GM21717 (cell line): Measurements from ENCODE around the gene SYT2.
A peak's percentile ranks its signal among the peaks of the same experiment; 100 is the strongest.
"Not testable (repeated sequence)": the region's sequence is repeated elsewhere in the genome, so short reads cannot be mapped to it uniquely, and the experiment has no call there.

Experiments
- ATAC-seq: cut with Tn5 transposase; IDR thresholded peaks from one replicate; pipeline ENCODE4 v1.9.1; 2021; ENCODE audit warnings: mild to moderate bottlenecking, moderate library complexity; ENCODE audit not compliant: unreplicated experiment

The SYT2 gene

DNA sequence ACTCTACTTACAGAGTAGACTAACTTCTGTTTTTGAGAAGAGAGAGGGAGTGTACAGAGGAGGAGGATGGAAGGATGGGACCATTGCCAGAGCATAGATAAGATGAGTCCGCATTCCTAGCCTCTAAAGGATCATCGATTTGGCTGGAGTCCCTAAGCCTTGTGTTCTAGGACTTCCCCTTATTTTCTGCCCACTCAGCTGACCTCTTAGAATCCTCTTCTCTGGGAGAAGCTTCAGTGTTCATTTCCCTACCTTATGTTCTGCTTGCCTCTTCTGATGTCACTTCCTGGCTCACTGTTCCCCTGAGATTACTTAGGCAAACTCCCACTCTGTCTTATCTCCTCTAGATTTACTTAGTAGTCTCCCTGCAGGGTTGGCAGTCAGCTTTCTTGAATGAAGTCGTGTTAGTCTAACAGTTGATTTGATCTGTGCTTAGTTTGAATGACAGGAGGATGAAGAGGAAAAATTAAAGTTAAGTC, 156.7 kb downstream of the SYT2 start:
- no peak for ATAC-seq

DNA sequence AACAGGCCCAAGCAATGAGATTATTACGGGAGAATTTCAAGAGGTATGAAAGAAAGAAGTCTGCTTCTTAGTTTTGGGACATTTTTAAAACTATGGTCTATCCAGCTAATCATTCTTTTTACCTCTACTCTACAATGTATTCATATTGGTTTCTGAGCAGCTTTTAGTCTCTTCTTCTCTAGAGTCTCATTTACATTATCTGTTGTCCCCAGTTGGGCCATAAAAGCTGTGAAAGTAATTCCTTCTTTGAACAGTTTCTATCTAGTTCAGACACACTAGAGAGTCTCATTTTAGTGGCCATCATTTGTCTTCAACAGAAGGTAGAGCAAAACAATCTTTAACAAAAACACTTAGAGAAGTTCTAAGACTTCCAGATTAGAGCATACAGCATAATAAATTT, 157.2 kb downstream of the SYT2 start:
- not testable (repeated sequence) for ATAC-seq

DNA sequence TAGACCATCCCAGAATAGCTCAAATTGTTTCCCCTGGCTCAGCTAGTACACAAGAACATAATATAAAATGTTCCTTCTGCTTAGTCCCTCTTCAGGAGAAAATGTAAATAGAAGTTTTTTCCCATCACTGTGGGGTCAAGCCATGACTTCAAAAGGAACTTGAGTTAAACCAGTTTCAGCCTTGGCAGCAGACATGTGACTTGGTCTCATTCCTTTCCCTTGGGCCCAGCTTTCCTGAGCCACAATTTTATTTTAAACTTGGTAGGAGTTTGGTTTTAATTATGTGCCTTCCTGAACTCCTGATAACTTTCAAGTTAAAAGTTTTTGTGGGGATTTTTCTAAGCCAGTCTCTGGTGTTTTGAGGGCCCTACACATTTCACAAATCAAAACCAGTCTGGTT, 157.6 kb downstream of the SYT2 start:
- not testable (repeated sequence) for ATAC-seq

DNA sequence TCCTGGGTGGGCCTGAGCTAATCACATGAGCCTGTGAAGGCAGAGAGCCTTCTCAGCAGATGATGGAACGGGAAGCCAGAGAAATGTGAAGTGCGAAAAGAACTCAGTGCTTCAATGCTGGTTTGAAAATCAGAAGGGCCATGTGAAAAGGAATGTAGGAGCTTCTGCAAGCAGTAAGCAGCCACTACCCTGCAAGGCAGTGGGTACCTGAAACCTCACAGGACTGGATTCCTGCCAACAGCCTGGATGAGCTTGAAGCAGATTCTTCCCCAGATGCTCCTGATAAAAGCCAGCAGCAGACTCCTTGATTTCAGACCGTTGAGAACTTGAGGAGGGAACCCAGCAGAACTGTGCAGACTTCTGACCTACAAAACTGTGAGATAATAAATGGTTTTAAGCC, 158.6 kb downstream of the SYT2 start:
- ATAC-seq = no peak

DNA sequence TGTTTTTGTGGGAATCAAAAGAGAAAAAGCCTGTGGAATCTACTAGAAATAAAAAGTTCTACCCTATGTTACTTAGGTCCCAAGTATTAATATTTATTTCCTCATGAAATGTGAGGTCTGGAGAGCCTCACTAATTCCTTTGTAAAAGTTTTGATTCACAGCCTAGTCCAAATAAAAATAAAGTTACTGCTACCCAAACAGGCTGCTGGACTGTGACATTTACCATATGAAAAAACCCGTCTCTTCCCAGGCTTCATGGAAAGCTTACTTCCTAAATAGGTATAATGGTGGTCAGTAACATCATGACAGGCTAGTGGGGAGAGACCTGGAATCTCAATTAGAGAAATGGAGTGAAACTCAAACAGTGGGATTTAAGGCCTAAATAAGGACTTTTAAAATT, 160.2 kb downstream of the SYT2 start:
- not testable (repeated sequence) for ATAC-seq

DNA sequence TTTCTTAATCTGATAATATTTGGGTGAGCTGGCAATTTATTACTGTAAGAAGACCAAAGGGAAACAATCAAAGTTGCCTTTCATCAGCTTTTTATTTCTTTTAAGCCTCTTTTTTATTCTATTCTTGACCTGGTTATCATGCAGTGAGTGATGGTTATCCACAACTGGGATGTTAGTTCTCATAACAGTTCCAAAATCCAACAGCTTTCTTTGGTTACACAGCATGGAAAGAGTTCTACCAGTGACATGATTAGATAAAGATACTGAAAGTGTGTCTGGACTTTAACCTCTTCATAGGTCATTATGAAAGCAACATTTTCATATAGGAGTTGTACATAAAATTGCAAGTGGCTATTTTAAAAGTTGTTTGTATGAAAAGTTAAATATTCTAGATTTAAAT, 163.0 kb downstream of the SYT2 start:
- ATAC-seq = peak; percentile 30

DNA sequence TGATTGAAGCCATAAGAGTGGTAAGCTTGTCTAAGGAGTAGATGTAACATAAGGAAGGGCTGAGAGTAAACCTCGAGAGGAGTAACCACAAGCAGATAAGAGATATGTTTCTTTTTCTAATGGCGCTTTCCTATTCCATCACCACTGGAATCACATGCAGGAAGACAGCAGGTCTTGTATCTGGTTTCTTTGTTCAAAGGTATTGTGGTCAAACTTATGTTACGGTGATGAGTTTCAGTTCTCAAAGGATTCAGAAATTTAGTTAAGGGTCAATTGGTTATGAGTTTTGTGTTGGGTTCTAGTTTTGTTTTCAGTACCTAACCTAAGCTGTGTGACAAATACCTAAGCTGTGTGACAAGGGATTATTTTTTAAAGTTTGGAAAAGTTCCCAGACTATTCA, 163.5 kb downstream of the SYT2 start:
- peak; percentile 88 for ATAC-seq

DNA sequence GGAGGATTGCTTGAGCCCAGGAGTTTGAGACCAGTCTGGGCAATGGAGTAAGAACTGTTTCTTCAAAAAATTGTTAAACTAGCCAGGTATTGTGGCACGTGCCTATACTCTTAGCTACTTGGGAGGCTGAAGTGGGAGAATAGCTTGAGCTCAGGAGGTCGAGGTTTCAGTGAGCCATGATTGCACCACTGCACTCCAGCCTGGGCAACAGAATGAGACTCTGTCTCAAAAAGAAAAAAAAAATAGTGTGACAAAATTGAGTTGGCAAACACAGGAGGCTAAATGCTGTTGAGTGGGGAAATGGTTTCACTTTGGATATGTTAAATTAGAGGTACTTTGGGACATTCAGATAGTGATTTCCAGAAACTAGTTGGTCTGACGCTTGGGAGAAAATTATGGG, 163.9 kb downstream of the SYT2 start:
- peak; percentile 25 for ATAC-seq

DNA sequence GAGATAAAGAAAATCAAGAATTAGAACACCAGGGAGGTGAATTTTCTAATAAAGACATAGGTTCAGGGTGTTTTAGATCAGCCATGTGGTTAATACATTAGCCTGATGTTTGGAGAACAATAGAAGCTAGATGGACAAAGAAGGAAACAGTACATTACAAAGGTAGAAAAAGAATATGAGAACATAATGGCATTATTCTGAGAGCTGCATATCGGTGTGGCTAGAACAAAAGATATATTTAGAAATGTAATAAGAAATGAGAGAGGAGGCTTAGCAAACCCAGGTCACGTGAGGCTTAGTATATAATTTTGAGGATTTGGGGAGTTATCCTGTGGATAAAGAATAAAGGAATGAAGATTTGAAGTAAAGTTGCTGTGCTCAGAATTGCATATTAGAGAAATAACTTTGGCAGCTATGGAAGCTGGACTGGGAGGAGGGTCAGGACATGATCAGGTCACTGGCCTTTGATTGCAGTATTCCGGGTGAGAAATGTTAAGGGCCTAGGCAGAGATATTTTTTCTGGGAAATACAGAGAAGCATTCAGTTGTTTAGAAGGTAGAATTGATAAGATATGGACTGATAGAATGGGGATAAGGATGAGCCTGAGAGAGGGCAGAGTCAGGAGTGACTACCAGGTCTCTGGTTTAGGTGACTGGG, 164.5 kb downstream of the SYT2 start:
- not testable (repeated sequence) for ATAC-seq

DNA sequence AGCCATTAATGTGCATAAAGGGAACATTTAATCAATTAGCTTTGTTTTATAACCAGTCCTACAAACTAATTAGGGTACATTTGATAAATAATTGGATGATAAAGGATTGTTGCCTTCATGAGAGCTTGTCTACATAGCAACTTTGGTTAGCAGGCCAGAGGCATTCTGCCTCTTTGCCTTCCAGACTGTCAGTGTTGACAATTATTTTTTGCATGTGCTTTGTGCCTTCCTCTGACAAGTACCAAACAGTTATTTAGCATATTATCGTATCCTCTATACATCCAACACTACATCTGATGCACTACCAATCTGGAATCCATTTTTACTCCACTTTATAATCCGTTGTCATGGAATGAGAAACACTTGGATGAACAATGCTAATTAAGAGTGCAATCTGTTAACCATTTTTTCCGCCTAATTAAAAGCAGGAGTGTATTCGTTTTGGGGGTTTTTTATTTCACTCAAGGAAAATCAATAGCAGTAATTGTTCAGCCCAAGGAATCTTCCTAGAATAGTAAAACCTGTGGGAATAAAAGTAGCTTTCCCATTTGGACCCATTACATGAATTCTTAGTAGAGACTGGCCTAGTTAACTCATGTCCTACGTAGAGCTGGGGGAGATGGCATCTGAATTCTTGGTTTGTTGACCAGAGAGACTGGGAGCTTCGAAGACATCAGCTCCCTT, 165.3 kb downstream of the SYT2 start:
- ATAC-seq = not testable (repeated sequence)

DNA sequence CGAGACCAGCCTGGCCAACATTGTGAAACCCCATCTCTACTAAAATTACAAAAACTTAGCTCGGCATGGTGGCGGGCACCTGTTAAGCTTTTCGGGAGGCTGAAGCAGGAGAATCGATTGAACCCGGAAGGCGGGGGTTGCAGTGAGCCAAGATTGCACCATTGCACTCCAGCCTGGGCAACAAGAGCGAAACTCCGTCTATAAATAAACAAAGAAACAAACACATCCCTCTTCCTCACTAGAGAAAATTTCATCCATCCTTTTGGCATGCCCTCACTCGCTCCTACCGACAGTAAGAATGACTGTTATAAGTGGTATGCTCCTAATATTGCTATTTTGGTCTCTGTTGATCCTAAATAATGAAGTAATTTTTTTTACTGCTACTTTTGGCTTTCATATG, 166.7 kb downstream of the SYT2 start:
- not testable (repeated sequence) for ATAC-seq

DNA sequence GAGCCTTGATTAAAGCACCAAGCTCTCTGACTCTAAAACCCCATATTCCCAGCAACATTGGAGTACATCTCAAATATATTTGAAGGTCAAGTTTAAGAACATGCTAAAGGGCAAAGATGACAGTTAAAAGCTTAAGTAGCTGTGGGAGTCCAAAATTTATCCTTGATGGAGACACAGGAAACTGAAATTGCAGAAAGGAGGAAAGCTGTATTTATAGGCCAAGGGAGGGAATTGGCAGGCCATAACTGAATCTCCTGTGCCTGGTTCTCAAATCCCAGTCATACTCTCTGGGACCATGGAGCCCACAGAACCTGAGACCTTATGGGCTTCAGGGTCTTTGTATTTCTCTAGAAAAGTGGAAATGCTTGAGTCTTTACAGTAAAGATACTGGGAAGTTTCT, 167.8 kb downstream of the SYT2 start:
- not testable (repeated sequence) for ATAC-seq

DNA sequence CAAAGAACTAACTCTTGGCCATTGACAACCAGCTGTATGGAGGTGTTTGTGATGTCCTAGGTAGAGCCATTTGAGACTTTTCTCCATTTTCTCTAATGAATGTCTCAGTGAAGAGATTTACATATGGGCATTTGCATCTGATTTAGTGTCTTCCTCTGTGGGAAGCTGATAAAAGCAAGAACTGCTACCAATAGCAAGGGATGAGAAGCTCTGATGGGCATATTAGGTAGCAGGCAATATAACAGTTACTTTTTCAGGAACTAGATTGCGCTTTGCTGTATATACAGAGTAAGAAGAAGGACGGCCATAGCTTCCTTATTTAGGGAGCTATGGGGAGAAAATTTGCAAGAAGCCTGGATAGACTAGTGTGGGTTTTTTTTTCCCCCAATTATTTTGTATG, 169.4 kb downstream of the SYT2 start:
- not testable (repeated sequence) for ATAC-seq
